Kidney epithelial cell (primary cell): ENCODE results near the gene STXBP6. TPM values are rescaled to one million over a fixed set of nuclear protein-coding genes. Genes with fewer than 3 reads are reported as not detected.

Source experiments
- DNase-seq: peaks from one replicate; pipeline ENCODE4 v3.0.0-alpha.2; 2010; ENCODE audit warnings: low read depth
- H3K27me3 ChIP-seq: 2 replicates; pipeline ENCODE4 v1.6.0; 2011; ENCODE audit warnings: low read length; ENCODE audit not compliant: control insufficient read depth, insufficient read depth
- H3K36me3 ChIP-seq: 2 replicates; pipeline ENCODE4 v1.5.1; 2011; ENCODE audit warnings: low read length; ENCODE audit not compliant: control insufficient read depth, insufficient read depth
- H3K4me3 ChIP-seq: 2 replicates; pipeline ENCODE4 v1.5.1; 2011; ENCODE audit warnings: low read depth, mild to moderate bottlenecking, control low read depth, low read length
- total RNA-seq: library from RNA; depleted of rRNA; stranded (reverse); fragments of >200 nt; gene quantifications from 2 replicates; pipeline ENCODE4 v1.2.3, GENCODE V29; 2015
- TF ChIP-seq, protein P1 (sequence below): IDR thresholded peaks from 2 replicates; pipeline ENCODE4 v1.5.1; 2011; ENCODE audit warnings: mild to moderate bottlenecking, moderate library complexity, low read length, control low read depth, inconsistent platforms; ENCODE audit not compliant: insufficient read depth, poor library complexity, severe bottlenecking

Gene STXBP6
- total RNA-seq, 1 donor from 2014 or later, result 0.38 TPM

DNA sequence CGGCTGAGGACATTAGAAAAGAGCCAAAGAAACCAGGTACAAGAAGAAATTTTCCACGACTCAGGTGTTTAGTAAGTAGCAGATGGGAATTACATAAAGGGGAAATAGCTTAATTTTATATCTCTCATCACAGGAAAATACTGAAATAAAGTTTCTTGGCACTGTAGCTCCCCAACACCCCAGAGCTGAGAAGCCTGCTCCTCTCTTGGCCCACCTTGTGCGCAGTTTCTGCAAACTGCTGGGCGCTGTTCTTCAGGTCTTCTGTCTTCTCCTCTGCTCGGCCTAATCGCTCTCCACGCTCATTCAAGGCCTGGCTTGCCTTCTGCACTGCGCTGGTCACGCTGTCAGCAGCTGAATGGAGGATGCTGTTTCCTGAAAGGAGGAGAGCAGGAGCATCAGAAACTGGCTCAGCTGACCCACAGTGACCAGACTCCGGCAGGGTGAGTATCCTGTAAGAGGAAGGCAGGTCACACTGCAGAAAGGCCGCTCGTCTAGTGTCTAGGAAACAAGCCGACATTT lies 231.1 kb downstream of the STXBP6 start:
- TF ChIP-seq, protein P1, sequence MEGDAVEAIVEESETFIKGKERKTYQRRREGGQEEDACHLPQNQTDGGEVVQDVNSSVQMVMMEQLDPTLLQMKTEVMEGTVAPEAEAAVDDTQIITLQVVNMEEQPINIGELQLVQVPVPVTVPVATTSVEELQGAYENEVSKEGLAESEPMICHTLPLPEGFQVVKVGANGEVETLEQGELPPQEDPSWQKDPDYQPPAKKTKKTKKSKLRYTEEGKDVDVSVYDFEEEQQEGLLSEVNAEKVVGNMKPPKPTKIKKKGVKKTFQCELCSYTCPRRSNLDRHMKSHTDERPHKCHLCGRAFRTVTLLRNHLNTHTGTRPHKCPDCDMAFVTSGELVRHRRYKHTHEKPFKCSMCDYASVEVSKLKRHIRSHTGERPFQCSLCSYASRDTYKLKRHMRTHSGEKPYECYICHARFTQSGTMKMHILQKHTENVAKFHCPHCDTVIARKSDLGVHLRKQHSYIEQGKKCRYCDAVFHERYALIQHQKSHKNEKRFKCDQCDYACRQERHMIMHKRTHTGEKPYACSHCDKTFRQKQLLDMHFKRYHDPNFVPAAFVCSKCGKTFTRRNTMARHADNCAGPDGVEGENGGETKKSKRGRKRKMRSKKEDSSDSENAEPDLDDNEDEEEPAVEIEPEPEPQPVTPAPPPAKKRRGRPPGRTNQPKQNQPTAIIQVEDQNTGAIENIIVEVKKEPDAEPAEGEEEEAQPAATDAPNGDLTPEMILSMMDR, result no peak
- no peak for DNase-seq
- Histone ChIP-seq H3K27me3 (no peaks in the 10 kb centered on the region), H3K4me3 (no peak overlapping the region), H3K36me3 (no peaks in the 10 kb centered on the region)

DNA sequence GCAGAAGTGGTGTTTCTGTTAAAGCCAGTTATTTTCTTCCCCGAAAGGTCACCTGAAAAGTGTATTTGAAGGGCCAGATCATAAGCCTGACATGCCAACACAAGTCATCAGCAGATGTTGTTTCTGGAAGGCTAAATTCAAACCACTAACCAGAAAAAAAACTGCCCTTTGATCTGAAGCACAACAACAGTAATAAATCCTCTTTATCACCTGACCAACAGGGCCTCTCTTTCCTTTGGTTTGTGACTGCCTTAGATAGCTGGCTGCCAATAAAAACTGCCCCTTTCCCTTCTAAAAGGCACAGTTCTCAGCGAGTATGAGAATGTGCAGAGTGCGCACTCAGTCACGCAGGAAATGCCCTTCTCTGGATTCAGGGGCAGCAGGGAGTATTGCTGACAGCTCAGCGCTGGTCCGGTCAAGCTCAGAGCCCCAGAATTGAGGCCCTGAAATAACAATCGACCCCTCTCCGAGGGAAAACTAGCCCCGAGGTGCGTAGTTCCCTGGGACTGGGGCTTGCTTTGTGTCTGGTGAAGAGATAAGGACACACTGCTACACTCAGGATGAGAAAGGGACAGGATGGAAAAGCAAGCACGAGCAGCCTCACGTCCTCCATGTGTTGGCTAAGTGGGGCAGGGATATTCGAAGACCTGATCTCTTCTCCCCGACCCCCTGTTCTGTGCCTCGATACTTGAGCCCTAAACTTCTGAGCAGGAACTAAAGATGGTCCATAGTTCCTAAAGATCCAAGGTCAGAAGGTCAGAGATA lies 231.7 kb downstream of the STXBP6 start:
- Histone ChIP-seq H3K4me3 (no peak overlapping the region), H3K27me3 (no peaks in the 10 kb centered on the region), H3K36me3 (no peaks in the 10 kb centered on the region)
- TF ChIP-seq, protein P1, result no peak
- peak; percentile 18 for DNase-seq

DNA sequence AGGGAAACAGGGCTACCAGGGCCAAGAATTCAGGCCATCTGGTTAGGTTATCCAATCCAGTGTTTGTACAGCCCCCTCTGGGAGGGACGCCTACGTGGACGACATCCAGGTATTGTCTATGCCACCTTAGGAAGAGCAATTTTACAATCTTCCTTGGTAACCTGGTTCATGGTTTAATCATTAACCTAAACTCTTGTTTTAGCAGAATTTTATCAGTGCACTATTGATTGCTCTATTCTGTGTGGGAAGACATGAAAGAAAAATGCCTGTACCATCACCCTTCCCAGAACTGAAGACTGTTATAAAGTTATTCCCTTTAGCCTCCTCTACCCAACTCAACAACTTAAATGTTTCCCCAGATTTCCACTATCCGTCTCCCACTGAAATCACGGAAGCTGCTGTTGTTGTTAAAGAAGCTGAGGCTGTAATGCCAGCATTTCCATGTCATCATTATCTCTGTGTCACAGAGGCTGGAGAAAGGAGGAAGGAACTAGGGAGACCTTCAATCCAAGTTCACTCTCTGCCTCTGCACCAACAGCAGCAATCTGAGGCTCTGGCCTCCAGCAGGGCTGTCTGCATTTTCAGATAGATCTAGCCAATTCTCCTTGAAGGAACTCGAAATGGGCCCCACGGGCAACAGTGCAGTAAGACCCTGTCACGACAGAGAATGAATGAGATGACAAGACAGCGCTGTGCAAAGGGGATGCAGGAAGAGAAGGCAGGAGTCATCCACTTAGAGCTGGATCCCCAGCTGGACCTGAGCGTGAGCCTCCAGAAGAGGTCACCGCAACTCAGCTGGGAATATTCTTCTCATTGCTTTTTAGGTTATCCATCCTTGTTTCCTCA lies 232.5 kb downstream of the STXBP6 start:
- no peak overlapping the region for H3K4me3 ChIP-seq
- TF ChIP-seq, protein P1, result peak; percentile 36

DNA sequence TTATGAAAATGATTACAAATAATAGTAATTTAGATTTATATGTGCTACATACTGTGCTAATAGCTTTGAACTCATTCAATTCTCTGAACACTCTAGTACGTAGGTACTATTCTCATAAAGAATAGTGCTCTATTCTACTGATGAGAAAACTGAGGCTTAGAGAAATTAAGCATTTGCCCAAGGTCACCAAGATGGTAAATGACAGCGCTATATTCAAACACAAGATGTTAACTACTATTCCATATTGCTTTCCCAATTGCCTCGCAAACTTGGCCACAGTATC lies 233.1 kb downstream of the STXBP6 start:
- Histone ChIP-seq H3K4me3 (no peak overlapping the region), H3K36me3 (no peaks in the 10 kb centered on the region), H3K27me3 (no peaks in the 10 kb centered on the region)
- TF ChIP-seq, protein P1, result no peak
- no peak for DNase-seq

More for the DNA sequence above, 232.5 kb downstream of the STXBP6 start:
- Histone ChIP-seq H3K36me3 (no peaks in the 10 kb centered on the region), H3K27me3 (no peaks in the 10 kb centered on the region)
- DNase-seq, result no peak

DNA sequence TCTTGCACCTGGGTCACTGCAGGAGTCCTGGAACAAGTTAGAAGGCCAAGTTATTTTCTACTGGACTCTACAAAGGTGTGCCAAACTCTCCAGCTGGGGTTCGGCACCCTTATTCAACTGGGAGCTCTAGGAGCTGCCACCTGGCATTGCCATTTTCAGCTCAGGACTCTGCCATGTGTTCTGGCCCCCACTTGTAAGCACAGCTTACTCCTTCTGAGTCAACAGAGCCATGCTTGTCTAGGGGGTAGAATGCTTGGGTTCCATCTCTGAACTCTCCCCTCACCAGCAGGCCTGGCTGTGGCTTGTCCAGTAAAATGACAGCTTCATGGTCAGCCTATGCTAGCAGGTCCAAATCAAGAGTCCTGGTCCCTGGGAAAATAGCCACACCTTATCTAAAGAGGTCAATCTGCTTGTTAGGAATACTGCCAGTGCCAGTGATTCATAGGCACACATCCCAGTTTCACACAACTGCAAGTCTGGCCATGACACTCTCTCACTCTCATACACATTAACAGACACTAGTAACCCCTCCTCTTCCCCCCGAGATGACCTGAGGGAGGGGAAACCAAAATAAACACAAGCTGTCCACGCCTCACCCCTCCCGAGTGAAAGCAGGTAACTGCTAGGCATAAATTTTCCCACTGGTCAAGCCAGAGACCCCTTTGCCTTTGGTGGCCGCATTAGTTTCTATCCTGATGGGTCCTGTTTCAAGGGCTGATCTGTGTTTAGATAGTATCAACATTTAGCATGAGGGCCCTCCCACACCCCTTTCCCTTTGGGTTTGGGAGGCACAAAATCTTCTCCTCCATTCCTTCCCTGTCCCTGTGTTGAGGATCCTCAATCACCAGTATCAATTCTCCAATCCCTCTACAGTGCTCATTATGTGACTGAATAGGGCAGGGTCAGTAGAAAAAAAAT lies 233.7 kb downstream of the STXBP6 start:
- H3K4me3 ChIP-seq, result no peak overlapping the region
- DNase-seq, result peak; percentile 57
- H3K36me3 ChIP-seq, result no peaks in the 10 kb centered on the region
- H3K27me3 ChIP-seq, result no peaks in the 10 kb centered on the region
- TF ChIP-seq, protein P1, result no peak
